Pancreas (tissue), 10 donors: ENCODE measurements around the gene AGR2. TPM values are rescaled to one million over a fixed set of nuclear protein-coding genes. Genes with fewer than 3 reads are reported as not detected.

Experiments used
- ATAC-seq, 4 donors: fragments of 200-7000 bp; cut with Tn5 transposase; one replicate each; pipeline versions ENCODE4 v1.8.0 to v1.9.1; 2020; ENCODE audit warnings: mild to moderate bottlenecking in 4 of 4, moderate library complexity in 4 of 4
- DNase-seq, 6 donors: peaks; one replicate each; pipeline ENCODE4 v3.0.0-alpha.2; 2020
- FAIRE-seq: peaks from 2 replicates; lab custom pipeline; 2012; peaks lifted over from hg19 to GRCh38; lab: Jason Lieb, UNC
- H3K27ac ChIP-seq, 4 donors: fragments of 200-600 bp; sonication (generic); 1 replicate in 3 of 4; 2 replicates in 1 of 4; pipeline versions ENCODE4 v1.5.0 to v1.8.0; 2020
- H3K27me3 ChIP-seq, 4 donors: fragments of 200-600 bp; one replicate each; pipeline ENCODE4 v1.8.0; 2021
- H3K36me3 ChIP-seq, 3 donors: fragments of 200-600 bp; sonication (generic) in 1 of 3; one replicate each; pipeline versions ENCODE4 v1.5.0 to v1.8.0; 2020 to 2021
- H3K4me1 ChIP-seq, 3 donors: fragments of 200-600 bp; one replicate each; pipeline ENCODE4 v1.8.0; 2021
- H3K4me3 ChIP-seq, 4 donors: fragments of 200-600 bp; sonication (generic) in 2 of 4; one replicate each; pipeline versions ENCODE4 v1.5.0 to v1.8.0; 2020 to 2021
- H3K9me3 ChIP-seq, 4 donors: fragments of 200-600 bp; one replicate each; pipeline ENCODE4 v1.8.0; 2021
- WGBS, 2 donors: extraction: QIAGEN DNeasy Blood & Tissue Kit; methylation state at CpG; one replicate each; pipeline ENCODE4 v1.1.7; 2013; 5-methylcytosine and 5-hydroxymethylcytosine counted together
- intact Hi-C, 3 donors: fragments of 100-400 bp; cut with DNase I; formaldehyde crosslinking; loops; one replicate each; pipeline versions ENCODE4 v1.11.1 to v1.14.2; 2022
- polyA plus RNA-seq, 2 donors: library from polyadenylated mRNA; stranded (reverse); fragments of 200-250 nt; gene quantifications; one replicate each; pipeline ENCODE4 v1.2.3, GENCODE V29; 2013
- total RNA-seq, 6 donors: library from RNA; stranded (reverse); fragmentation: NEBNext Ultra II Directional in 4 of 6; extraction: Animal tissue kit (Norgen Biotek cat#: 25700) in 4 of 6; gene quantifications; one replicate each; pipeline versions ENCODE4 v1.2.1 to v1.2.4, GENCODE V29; 2021 to 2023
- TF ChIP-seq, protein P1 (sequence below), 4 donors: fragments of 200-600 bp; sonication (generic) in 3 of 4; IDR thresholded peaks; one replicate each; pipeline versions ENCODE4 v1.5.0 to v1.8.0; 2021; ENCODE audit warnings: antibody characterized with exemption in 4 of 4
- donor health status: healthy with polysubstance abuse.
- donor health status: DM: no; HTN: no; CAD: no; lungs with moderate emphysema.
- donor health status: DM: no; HTN: no; CAD: no.
- donor health status: control.
- donor health status: control.
- donor health status: Bipolar disorder and iron deficiency.
- donor health status: DM: yes; HTN: yes; CAD: no.
- donor health status: DM: no; HTN: no; CAD: no.
- donor health status: DM: no; HTN: no; CAD: no.
- donor health status: DM: yes; HTN: yes; CAD: no.

Gene AGR2
- total and polyA plus RNA-seq, 8 donors, result 2.3 to 31.5 (median 11.5) TPM

GRCh38 chr7:16803125-16803524 lies 1.7 kb downstream of the AGR2 start:
- Histone ChIP-seq H3K27ac (no peak overlapping the region), H3K4me3 (no peak overlapping the region), H3K9me3 (no peaks in the 10 kb centered on the region), H3K4me1 (peaks cover 0 to 11% (median 0%) of the 10 kb centered on the region in 3 donors), H3K36me3 (no peaks in the 10 kb centered on the region), H3K27me3 (no peaks in the 10 kb centered on the region)
- 86 to 94% methylated on average over 4 of the region's 4 CpGs for WGBS, 2 donors
- DNase-seq (no peak), FAIRE-seq (no peak), ATAC-seq (no peak)
- TF ChIP-seq, protein P1, sequence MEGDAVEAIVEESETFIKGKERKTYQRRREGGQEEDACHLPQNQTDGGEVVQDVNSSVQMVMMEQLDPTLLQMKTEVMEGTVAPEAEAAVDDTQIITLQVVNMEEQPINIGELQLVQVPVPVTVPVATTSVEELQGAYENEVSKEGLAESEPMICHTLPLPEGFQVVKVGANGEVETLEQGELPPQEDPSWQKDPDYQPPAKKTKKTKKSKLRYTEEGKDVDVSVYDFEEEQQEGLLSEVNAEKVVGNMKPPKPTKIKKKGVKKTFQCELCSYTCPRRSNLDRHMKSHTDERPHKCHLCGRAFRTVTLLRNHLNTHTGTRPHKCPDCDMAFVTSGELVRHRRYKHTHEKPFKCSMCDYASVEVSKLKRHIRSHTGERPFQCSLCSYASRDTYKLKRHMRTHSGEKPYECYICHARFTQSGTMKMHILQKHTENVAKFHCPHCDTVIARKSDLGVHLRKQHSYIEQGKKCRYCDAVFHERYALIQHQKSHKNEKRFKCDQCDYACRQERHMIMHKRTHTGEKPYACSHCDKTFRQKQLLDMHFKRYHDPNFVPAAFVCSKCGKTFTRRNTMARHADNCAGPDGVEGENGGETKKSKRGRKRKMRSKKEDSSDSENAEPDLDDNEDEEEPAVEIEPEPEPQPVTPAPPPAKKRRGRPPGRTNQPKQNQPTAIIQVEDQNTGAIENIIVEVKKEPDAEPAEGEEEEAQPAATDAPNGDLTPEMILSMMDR (IDR thresholded peaks at IDR 0.05), result no peak
- intact Hi-C loops, result loop anchor here in 1 of 3 donors (10.0 kb wide), 1 partner anchor 112 kb away; no protein-coding TSS in a partner anchor

GRCh38 chr7:16801579-16801978 lies 3.2 kb downstream of the AGR2 start:
- intact Hi-C loops, result loop anchor here in 1 of 3 donors (10.0 kb wide), 1 partner anchor 113 kb away; no protein-coding TSS in a partner anchor
- Histone ChIP-seq H3K36me3 (no peaks in the 10 kb centered on the region), H3K4me1 (peaks cover 0 to 11% (median 0%) of the 10 kb centered on the region in 3 donors), H3K27me3 (no peaks in the 10 kb centered on the region), H3K4me3 (no peak overlapping the region), H3K27ac (no peak overlapping the region), H3K9me3 (no peaks in the 10 kb centered on the region)
- no peak for FAIRE-seq
- ATAC-seq, result no peak
- TF ChIP-seq, protein P1 (IDR thresholded peaks at IDR 0.05), result no peak
- DNase-seq, result no peak
- WGBS, 2 donors, result 81 to 89% methylated on average over 4 of the region's 4 CpGs

DNA sequence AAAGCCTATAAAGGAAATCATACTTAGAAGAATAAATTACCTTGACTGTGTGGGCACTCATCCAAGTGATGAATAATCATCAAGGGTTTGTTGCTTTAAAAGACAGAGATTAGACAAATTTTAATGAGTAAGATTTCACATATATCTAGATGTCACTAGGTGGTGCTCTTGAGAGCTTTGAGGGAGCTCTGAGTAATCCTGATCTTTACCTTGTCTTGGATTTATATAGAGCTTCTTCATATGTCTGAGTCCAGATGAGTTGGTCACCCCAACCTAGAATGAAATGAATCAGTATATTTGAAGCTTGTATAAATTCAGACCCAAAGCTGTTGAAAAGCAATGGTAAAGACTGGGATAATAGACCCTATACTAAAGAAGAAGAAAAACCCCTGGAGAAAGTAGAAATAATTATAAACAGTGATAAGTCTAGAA lies 3.7 kb downstream of the AGR2 start:
- Histone ChIP-seq H3K27me3 (no peaks in the 10 kb centered on the region), H3K4me3 (no peak overlapping the region), H3K9me3 (no peaks in the 10 kb centered on the region), H3K4me1 (peaks cover 0 to 11% (median 0%) of the 10 kb centered on the region in 3 donors), H3K36me3 (no peaks in the 10 kb centered on the region), H3K27ac (no peak overlapping the region)
- peak; percentile 54 for FAIRE-seq
- no peak for DNase-seq
- peak; percentile 51 to 85 (median 76) for ATAC-seq
- intact Hi-C loops, result loop anchor here in 1 of 3 donors (10.0 kb wide), 1 partner anchor 114 kb away; no protein-coding TSS in a partner anchor
- TF ChIP-seq, protein P1 (IDR thresholded peaks at IDR 0.05), result peak; percentile 15 to 39 (median 24)

DNA sequence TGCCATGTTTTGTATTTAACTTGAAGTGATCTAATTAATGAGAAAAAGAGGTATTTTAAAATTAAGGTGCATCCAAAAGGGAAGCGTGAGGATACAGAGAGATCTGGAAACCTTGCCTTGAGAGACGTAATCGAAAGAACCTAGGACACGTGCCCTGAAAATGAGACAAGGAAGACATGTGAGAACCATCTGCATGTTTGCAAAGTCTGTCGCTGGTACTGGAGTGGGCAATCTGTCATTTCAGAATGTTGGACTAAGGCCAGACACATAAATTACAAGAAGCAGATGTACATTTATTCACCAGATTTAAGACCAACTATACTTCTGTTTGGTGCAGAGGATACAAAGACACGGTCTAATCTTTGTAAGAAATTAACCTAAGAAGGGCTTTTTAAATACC lies 9.2 kb downstream of the AGR2 start:
- WGBS, 2 donors, result 51 to 67% methylated on average over 6 of the region's 6 CpGs
- H3K4me3 ChIP-seq, result no peak overlapping the region
- DNase-seq (no peak), FAIRE-seq (no peak), ATAC-seq (peak in 1 of 4 donors; percentile 33)
- H3K36me3 ChIP-seq, result no peaks in the 10 kb centered on the region
- no peaks in the 10 kb centered on the region for H3K4me1 ChIP-seq
- H3K27ac ChIP-seq, result no peak overlapping the region
- H3K9me3 ChIP-seq, result no peaks in the 10 kb centered on the region
- H3K27me3 ChIP-seq, result no peaks in the 10 kb centered on the region
- intact Hi-C loops, result no loop called here
- TF ChIP-seq, protein P1 (IDR thresholded peaks at IDR 0.05), result no peak

DNA sequence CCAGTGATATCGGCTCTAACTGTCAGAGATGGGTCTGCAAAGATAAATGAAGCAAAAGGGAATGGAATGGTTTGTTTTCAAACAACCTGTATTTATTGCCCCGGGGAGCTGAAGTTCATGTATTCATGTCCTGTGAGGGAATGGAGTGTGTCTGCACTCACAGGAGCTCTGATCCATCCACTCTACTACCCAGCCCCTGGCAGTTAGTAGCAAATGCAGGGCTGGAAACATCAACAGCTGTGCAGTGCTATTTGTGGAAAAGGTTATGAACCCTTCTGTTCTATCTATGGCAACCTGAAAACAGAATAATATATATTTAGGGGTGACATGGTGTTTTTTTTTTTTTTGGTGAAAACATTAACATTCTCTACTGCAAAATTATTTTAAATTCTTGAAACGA lies 9.8 kb downstream of the AGR2 start:
- ATAC-seq (peak in 1 of 4 donors; percentile 37), DNase-seq (no peak), FAIRE-seq (no peak)
- TF ChIP-seq, protein P1 (IDR thresholded peaks at IDR 0.05), result no peak
- H3K36me3 ChIP-seq, result no peaks in the 10 kb centered on the region
- H3K27ac ChIP-seq, result no peak overlapping the region
- H3K27me3 ChIP-seq, result no peaks in the 10 kb centered on the region
- no peaks in the 10 kb centered on the region for H3K4me1 ChIP-seq
- H3K9me3 ChIP-seq, result no peaks in the 10 kb centered on the region
- no peak overlapping the region for H3K4me3 ChIP-seq
- WGBS, 2 donors, result 55 to 63% methylated on average over 3 of the region's 3 CpGs
- intact Hi-C loops, result no loop called here
